ENCODE data around the gene OR8B8. TPM values are rescaled to one million over a fixed set of nuclear protein-coding genes. Genes with fewer than 3 reads are reported as not detected.
"Not testable (repeated sequence)": the region's sequence is repeated elsewhere in the genome, so short reads cannot be mapped to it uniquely, and the experiment has no call there.

The OR8B8 gene
- total and polyA plus RNA-seq, 8 donors: not detected

- Histone ChIP-seq H3K4me3 (no peak overlapping the region), H3K27me3 (no peaks in the 10 kb centered on the region), H3K36me3 (no peaks in the 10 kb centered on the region), H3K27ac (no peak overlapping the region), H3K9me3 (no peaks in the 10 kb centered on the region), H3K4me1 (no peaks in the 10 kb centered on the region)
- 40 to 65% (median 50%) methylated on average over 2 of the region's 2 CpGs for WGBS, 5 donors
- no peak for TF ChIP-seq POLR2AphosphoS5 (IDR thresholded peaks at IDR 0.05)
- no peak for TF ChIP-seq CTCF (IDR thresholded peaks at IDR 0.05)
- TF ChIP-seq EP300 (IDR thresholded peaks at IDR 0.05): no peak
- TF ChIP-seq POLR2A (IDR thresholded peaks at IDR 0.05): no peak
- intact Hi-C loops (cut with DNase I; ENCODE audit: low total_unique reads): no loop called here
- DNase-seq: peak in 1 of 2 donors; percentile 4
Measured at GRCh38 chr11:124405581-124405980, 39.9 kb downstream of the OR8B8 start.

GRCh38 chr11:124403186-124403585 lies 42.3 kb downstream of the OR8B8 start:
- H3K4me3 ChIP-seq; H3K9me3 ChIP-seq; DNase-seq; H3K27ac ChIP-seq; intact Hi-C loops (cut with DNase I; ENCODE audit: low total_unique reads); H3K36me3 ChIP-seq; H3K4me1 ChIP-seq; H3K27me3 ChIP-seq: not testable (repeated sequence)
- WGBS, 5 donors: 88 to 98% (median 92%) methylated on average over 11 to 26 of the region's 27 CpGs

- Histone ChIP-seq H3K9me3 (no peaks in the 10 kb centered on the region), H3K27me3 (no peaks in the 10 kb centered on the region), H3K4me3 (no peak overlapping the region), H3K4me1 (no peaks in the 10 kb centered on the region), H3K27ac (no peak overlapping the region), H3K36me3 (no peaks in the 10 kb centered on the region)
- intact Hi-C loops (cut with DNase I; ENCODE audit: low total_unique reads): no loop called here
- WGBS, 5 donors: 34 to 43% (median 39%) methylated on average over 8 of the region's 8 CpGs
- peak; percentile 30 to 72 for DNase-seq
- TF ChIP-seq CTCF (IDR thresholded peaks at IDR 0.05) (peak in 4 of 7 experiments; percentile 22 to 59 (median 26)), POLR2AphosphoS5 (IDR thresholded peaks at IDR 0.05) (no peak), EP300 (IDR thresholded peaks at IDR 0.05) (no peak)
Measured at GRCh38 chr11:124402326-124402922, 43.1 kb downstream of the OR8B8 start.

DNA sequence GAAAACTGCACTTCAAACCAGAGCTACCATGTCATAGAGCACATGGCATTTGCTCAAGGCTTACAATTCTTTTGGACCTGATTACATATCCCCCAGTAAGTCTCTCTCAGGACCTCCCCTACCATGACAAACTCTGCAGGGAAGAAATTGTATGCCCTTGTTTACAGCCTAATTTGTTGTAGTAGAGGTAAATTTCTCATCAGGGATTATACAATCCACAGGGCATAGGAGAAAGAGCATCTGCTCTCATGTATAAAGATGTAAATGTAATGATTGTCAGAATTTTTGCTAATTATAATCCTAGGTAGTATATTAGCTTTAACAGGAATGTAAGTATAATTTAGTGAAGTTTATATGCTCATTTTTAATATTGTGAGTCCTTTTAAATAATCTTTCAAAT lies 46.6 kb downstream of the OR8B8 start, which contains the start of gene OR8B3:
TSS of gene OR8B3 (minus strand) at position 101 of the 400 bp plus-strand sequence. CDS start 1,673 bp downstream, outside the sequence.
- no peak for DNase-seq
- no peaks in the 10 kb centered on the region for H3K4me1 ChIP-seq
- TF ChIP-seq CTCF (IDR thresholded peaks at IDR 0.05) (no peak), EP300 (IDR thresholded peaks at IDR 0.05) (no peak), POLR2A (IDR thresholded peaks at IDR 0.05) (no peak), POLR2AphosphoS5 (IDR thresholded peaks at IDR 0.05) (no peak)
- no peaks in the 10 kb centered on the region for H3K27me3 ChIP-seq
- no peak within 1 kb of the TSS for H3K27ac ChIP-seq
- H3K9me3 ChIP-seq: no peaks in the 10 kb centered on the region
- intact Hi-C loops (cut with DNase I; ENCODE audit: low total_unique reads): no loop called here
- no peak within 1 kb of the TSS for H3K4me3 ChIP-seq
- H3K36me3 ChIP-seq: no peaks in the 10 kb centered on the region

GRCh38 chr11:124396847-124397246 lies 48.6 kb downstream of the OR8B8 start:
- H3K36me3 ChIP-seq; H3K27me3 ChIP-seq; H3K4me3 ChIP-seq; H3K4me1 ChIP-seq; DNase-seq; H3K27ac ChIP-seq; intact Hi-C loops (cut with DNase I; ENCODE audit: low total_unique reads); H3K9me3 ChIP-seq: not testable (repeated sequence)
- 69 to 87% (median 76%) methylated on average over 2 to 3 of the region's 4 CpGs for WGBS, 5 donors

Data from stomach (tissue), 9 donors.